IPS-15b (cell line): ENCODE data around the gene ZNF587.
"Not testable (repeated sequence)": the region's sequence is repeated elsewhere in the genome, so short reads cannot be mapped to it uniquely, and the experiment has no call there.

Source experiments
- H3K27me3 ChIP-seq: one replicate; pipeline ENCODE4 v1.6.1; 2013; ENCODE audit warnings: low read length; ENCODE audit not compliant: control insufficient read depth, insufficient read depth
- H3K36me3 ChIP-seq: one replicate; pipeline ENCODE4 v1.6.1; 2013; ENCODE audit warnings: low read length; ENCODE audit not compliant: control insufficient read depth, insufficient read depth
- H3K4me1 ChIP-seq: one replicate; pipeline ENCODE4 v1.6.1; 2013; ENCODE audit warnings: mild to moderate bottlenecking, low read length; ENCODE audit not compliant: control insufficient read depth, insufficient read depth
- H3K4me3 ChIP-seq: one replicate; pipeline ENCODE4 v1.5.1; 2013; ENCODE audit warnings: low read depth, low read length
- H3K9ac ChIP-seq: one replicate; pipeline ENCODE4 v1.6.1; 2013; ENCODE audit warnings: low read depth, mild to moderate bottlenecking, low read length
- H3K9me3 ChIP-seq: one replicate; pipeline ENCODE4 v1.6.1; 2013; ENCODE audit warnings: mild to moderate bottlenecking, low read length; ENCODE audit not compliant: control insufficient read depth, insufficient read depth

Gene ZNF587

GRCh38 chr19:57825511-57825910 lies 24.1 kb upstream of the ZNF587 start:
- Histone ChIP-seq H3K4me1 (peaks cover 3% of the 10 kb centered on the region), H3K27me3 (no peaks in the 10 kb centered on the region), H3K9ac (no peak overlapping the region), H3K4me3 (no peak overlapping the region), H3K36me3 (no peaks in the 10 kb centered on the region), H3K9me3 (no peaks in the 10 kb centered on the region)

- Histone ChIP-seq H3K27me3 (no peaks in the 10 kb centered on the region), H3K4me3 (no peak overlapping the region), H3K4me1 (peaks cover 2% of the 10 kb centered on the region), H3K9ac (no peak overlapping the region), H3K9me3 (no peaks in the 10 kb centered on the region), H3K36me3 (no peaks in the 10 kb centered on the region)
Measured at GRCh38 chr19:57829316-57829715, 20.3 kb upstream of the ZNF587 start.

- H3K27me3 ChIP-seq: no peaks in the 10 kb centered on the region
- H3K4me1 ChIP-seq: peaks cover 2% of the 10 kb centered on the region
- H3K9ac ChIP-seq: peak within 1 kb of the TSS; percentile 80
- peak within 1 kb of the TSS; percentile 97 for H3K4me3 ChIP-seq
- no peaks in the 10 kb centered on the region for H3K36me3 ChIP-seq
- no peaks in the 10 kb centered on the region for H3K9me3 ChIP-seq
Measured at GRCh38 chr19:57830071-57830602, 19.5 kb upstream of the ZNF587 start, which contains the start of gene ZNF587B. TSS of gene ZNF587B (plus strand) at chr19:57830299. CDS start at chr19:57830529, 230 bp downstream.

GRCh38 chr19:57836991-57837390 lies 12.7 kb upstream of the ZNF587 start:
- not testable (repeated sequence) for H3K4me1 ChIP-seq, H3K4me3 ChIP-seq, H3K27me3 ChIP-seq, H3K9ac ChIP-seq, H3K9me3 ChIP-seq
- H3K36me3 ChIP-seq: peaks cover 19% of the 10 kb centered on the region

- H3K27me3 ChIP-seq, H3K4me1 ChIP-seq, H3K9ac ChIP-seq, H3K4me3 ChIP-seq, H3K9me3 ChIP-seq: not testable (repeated sequence)
- peaks cover 23% of the 10 kb centered on the region for H3K36me3 ChIP-seq
Measured at GRCh38 chr19:57838622-57839191, 11.0 kb upstream of the ZNF587 start.

GRCh38 chr19:57841122-57841763 lies 8.4 kb upstream of the ZNF587 start:
- Histone ChIP-seq H3K9me3 (no peaks in the 10 kb centered on the region), H3K9ac (no peak overlapping the region), H3K4me3 (no peak overlapping the region), H3K27me3 (no peaks in the 10 kb centered on the region), H3K4me1 (no peaks in the 10 kb centered on the region), H3K36me3 (peaks cover 23% of the 10 kb centered on the region)

GRCh38 chr19:57847164-57847563 lies 2.5 kb upstream of the ZNF587 start:
- H3K36me3 ChIP-seq, H3K27me3 ChIP-seq, H3K4me1 ChIP-seq, H3K4me3 ChIP-seq, H3K9ac ChIP-seq, H3K9me3 ChIP-seq: not testable (repeated sequence)

GRCh38 chr19:57849162-57849665 lies 445 bp upstream of the ZNF587 start:
- not testable (repeated sequence) for H3K9ac ChIP-seq, H3K27me3 ChIP-seq, H3K9me3 ChIP-seq, H3K4me1 ChIP-seq, H3K36me3 ChIP-seq
- peak overlapping the region; percentile 97 for H3K4me3 ChIP-seq

GRCh38 chr19:57850553-57851017 lies 926 bp downstream of the ZNF587 start:
- H3K27me3 ChIP-seq: no peaks in the 10 kb centered on the region
- peak overlapping the region; percentile 98 for H3K9ac ChIP-seq
- H3K36me3 ChIP-seq: no peaks in the 10 kb centered on the region

GRCh38 chr19:57851812-57852603 lies 2.3 kb downstream of the ZNF587 start:
- H3K9ac ChIP-seq, H3K4me1 ChIP-seq, H3K27me3 ChIP-seq, H3K9me3 ChIP-seq, H3K36me3 ChIP-seq, H3K4me3 ChIP-seq: not testable (repeated sequence)

More at GRCh38 chr19:57850553-57851017, 926 bp downstream of the ZNF587 start:
- Histone ChIP-seq H3K4me1 (peaks cover 6% of the 10 kb centered on the region), H3K9me3 (no peaks in the 10 kb centered on the region), H3K4me3 (peak overlapping the region; percentile 97)

- not testable (repeated sequence) for H3K4me1 ChIP-seq, H3K27me3 ChIP-seq, H3K4me3 ChIP-seq, H3K9me3 ChIP-seq, H3K9ac ChIP-seq
- H3K36me3 ChIP-seq: peaks cover 12% of the 10 kb centered on the region
Measured at GRCh38 chr19:57854117-57854516, 4.5 kb downstream of the ZNF587 start.
